Aorta (tissue), 5 donors: ENCODE measurements around the gene OR56A3. TPM values are rescaled to one million over a fixed set of nuclear protein-coding genes. Genes with fewer than 3 reads are reported as not detected.

Experiments
- ATAC-seq: fragments of 200-7000 bp; cut with Tn5 transposase; one replicate; pipeline ENCODE4 v1.9.1; 2022; ENCODE audit warnings: moderate library complexity; ENCODE audit not compliant: low FRiP score
- DNase-seq, 2 donors: peaks; one replicate each; pipeline ENCODE4 v3.0.0-alpha.2; 2020
- H3K27ac ChIP-seq, 2 donors: one replicate each; pipeline ENCODE4 v1.5.1; 2013; ENCODE audit warnings: low read length in 2 of 2, mild to moderate bottlenecking in 2 of 2, moderate library complexity in 2 of 2, control low read depth in 1 of 2, inconsistent platforms in 1 of 2, low read depth in 1 of 2
- H3K27me3 ChIP-seq, 2 donors: one replicate each; pipeline ENCODE4 v1.6.1; 2013; ENCODE audit warnings: control low read depth in 1 of 2, low read length in 1 of 2, mild to moderate bottlenecking in 1 of 2, moderate library complexity in 1 of 2; ENCODE audit not compliant: insufficient read depth in 2 of 2, control insufficient read depth in 1 of 2
- H3K36me3 ChIP-seq, 2 donors: one replicate each; pipeline ENCODE4 v1.6.1; 2013; ENCODE audit warnings: control low read depth in 1 of 2, low read length in 1 of 2, mild to moderate bottlenecking in 1 of 2; ENCODE audit not compliant: insufficient read depth in 2 of 2, control insufficient read depth in 1 of 2
- H3K4me1 ChIP-seq, 2 donors: one replicate each; pipeline ENCODE4 v1.6.1; 2013; ENCODE audit warnings: low read length in 2 of 2, control low read depth in 1 of 2, mild to moderate bottlenecking in 1 of 2, moderate library complexity in 1 of 2; ENCODE audit not compliant: insufficient read depth in 2 of 2, control insufficient read depth in 1 of 2
- H3K4me3 ChIP-seq, 2 donors: one replicate each; pipeline ENCODE4 v1.5.1; 2013; ENCODE audit warnings: low read length in 2 of 2, control low read depth in 1 of 2, mild to moderate bottlenecking in 1 of 2
- H3K9me3 ChIP-seq: one replicate; pipeline ENCODE4 v1.6.1; 2013; ENCODE audit warnings: mild to moderate bottlenecking, low read length; ENCODE audit not compliant: control insufficient read depth
- WGBS, 2 donors: extraction: QIAGEN DNeasy Blood & Tissue Kit; methylation state at CpG; one replicate each; pipeline ENCODE4 v1.1.7; 2013; 5-methylcytosine and 5-hydroxymethylcytosine counted together
- intact Hi-C, 2 donors: fragments of 100-400 bp; cut with DNase I; formaldehyde crosslinking; loops; one replicate each; pipeline versions ENCODE4 v1.14.2 to v1.15.0; 2022
- long read RNA-seq, 2 donors: library from polyadenylated mRNA; unstranded; transcript quantifications; one replicate each; pipeline ENCODE4 v2.0.0, GENCODE V29; 2020 to 2021
- polyA plus RNA-seq, 2 donors: library from polyadenylated mRNA; stranded (reverse); fragments of 200-250 nt; gene quantifications; one replicate each; pipeline ENCODE4 v1.2.3, GENCODE V29; 2013
- total RNA-seq, 2 donors: library from RNA; stranded (reverse); fragmentation: NEBNext Ultra II Directional; extraction: Animal tissue kit (Norgen Biotek cat#: 25700); gene quantifications; one replicate each; pipeline ENCODE4 v1.2.1, GENCODE V29; 2021
- donor health status: healthy with polysubstance abuse.
- donor health status: Bipolar disorder and iron deficiency.
- donor health status: DM: no; HTN: no; CAD: no.
- donor health status: DM: no; HTN: no; CAD: no.
- donor health status: DM: yes; HTN: yes; CAD: no.

The OR56A3 gene, protein sequence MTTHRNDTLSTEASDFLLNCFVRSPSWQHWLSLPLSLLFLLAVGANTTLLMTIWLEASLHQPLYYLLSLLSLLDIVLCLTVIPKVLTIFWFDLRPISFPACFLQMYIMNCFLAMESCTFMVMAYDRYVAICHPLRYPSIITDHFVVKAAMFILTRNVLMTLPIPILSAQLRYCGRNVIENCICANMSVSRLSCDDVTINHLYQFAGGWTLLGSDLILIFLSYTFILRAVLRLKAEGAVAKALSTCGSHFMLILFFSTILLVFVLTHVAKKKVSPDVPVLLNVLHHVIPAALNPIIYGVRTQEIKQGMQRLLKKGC
- total RNA-seq (not detected), polyA plus RNA-seq (not detected)
- long read RNA-seq, donor 1, partial matches to known transcripts = 0 of 1 reads
- long read RNA-seq, donor 1, other reads (novel, unspliced or antisense) = 1 of 1 reads
- long read RNA-seq, donor 2 = 0 reads

- H3K4me3 ChIP-seq = no peak within 1 kb of the TSS
- DNase-seq = no peak
- H3K36me3 ChIP-seq = no peaks in the 10 kb centered on the region
- intact Hi-C loops = no loop called here
- no peak within 1 kb of the TSS for H3K27ac ChIP-seq
- no peaks in the 10 kb centered on the region for H3K27me3 ChIP-seq
- WGBS, 2 donors = 78 to 79% methylated on average over 3 of the region's 3 CpGs
- no peaks in the 10 kb centered on the region for H3K4me1 ChIP-seq
- H3K9me3 ChIP-seq = no peaks in the 10 kb centered on the region
- no peak for ATAC-seq
Measured at GRCh38 chr11:5941951-5942350, at the start of gene OR56A3. TSS of gene OR56A3 (plus strand) at chr11:5942251. CDS start at chr11:5947347, 5,096 bp downstream.

GRCh38 chr11:5892908-5893307 lies 49.1 kb upstream of the OR56A3 start, which contains the start of gene OR52E5:
TSS of gene OR52E5 (plus strand) at chr11:5893208. CDS start at chr11:5900777, 7,569 bp downstream.
- H3K4me3 ChIP-seq = no peak within 1 kb of the TSS
- H3K36me3 ChIP-seq = no peaks in the 10 kb centered on the region
- no peak within 1 kb of the TSS for H3K27ac ChIP-seq
- H3K9me3 ChIP-seq = no peaks in the 10 kb centered on the region
- 86 to 91% methylated on average over 3 of the region's 3 CpGs for WGBS, 2 donors
- ATAC-seq = no peak
- DNase-seq = no peak
- H3K4me1 ChIP-seq = no peaks in the 10 kb centered on the region
- intact Hi-C loops = no loop called here
- no peaks in the 10 kb centered on the region for H3K27me3 ChIP-seq

DNA sequence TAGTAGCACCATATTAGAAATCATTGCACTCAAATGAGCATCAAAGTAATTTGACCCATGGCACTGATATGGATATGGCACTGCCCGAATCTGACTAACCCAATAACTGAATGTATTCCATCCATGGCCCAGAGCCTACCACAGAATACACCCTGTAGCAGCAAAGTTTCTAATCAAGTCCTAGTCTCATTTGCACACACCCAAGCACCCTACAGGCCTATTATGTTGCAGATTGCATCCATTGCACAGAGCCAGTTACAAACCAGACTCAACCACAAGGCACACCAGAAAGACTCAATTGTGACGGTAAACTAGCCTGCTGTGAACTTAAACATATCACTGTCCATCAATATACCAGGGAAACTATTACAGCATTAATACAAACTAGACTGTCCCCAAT lies 42.5 kb upstream of the OR56A3 start:
- DNase-seq = no peak
- intact Hi-C loops = no loop called here
- Histone ChIP-seq H3K4me1 (no peaks in the 10 kb centered on the region), H3K9me3 (no peaks in the 10 kb centered on the region), H3K36me3 (no peaks in the 10 kb centered on the region), H3K4me3 (no peak overlapping the region), H3K27ac (no peak overlapping the region), H3K27me3 (no peaks in the 10 kb centered on the region)
- no peak for ATAC-seq
- WGBS, 2 donors = 75 to 86% methylated on average over 2 of the region's 2 CpGs

GRCh38 chr11:5910540-5910939 lies 31.5 kb upstream of the OR56A3 start:
- Histone ChIP-seq H3K4me1 (no peaks in the 10 kb centered on the region), H3K9me3 (peaks cover 5% of the 10 kb centered on the region), H3K4me3 (no peak overlapping the region), H3K27ac (no peak overlapping the region), H3K36me3 (no peaks in the 10 kb centered on the region), H3K27me3 (no peaks in the 10 kb centered on the region)
- DNase-seq (no peak), ATAC-seq (no peak)
- WGBS, 2 donors = 61 to 66% methylated on average over 2 of the region's 2 CpGs
- intact Hi-C loops = no loop called here

DNA sequence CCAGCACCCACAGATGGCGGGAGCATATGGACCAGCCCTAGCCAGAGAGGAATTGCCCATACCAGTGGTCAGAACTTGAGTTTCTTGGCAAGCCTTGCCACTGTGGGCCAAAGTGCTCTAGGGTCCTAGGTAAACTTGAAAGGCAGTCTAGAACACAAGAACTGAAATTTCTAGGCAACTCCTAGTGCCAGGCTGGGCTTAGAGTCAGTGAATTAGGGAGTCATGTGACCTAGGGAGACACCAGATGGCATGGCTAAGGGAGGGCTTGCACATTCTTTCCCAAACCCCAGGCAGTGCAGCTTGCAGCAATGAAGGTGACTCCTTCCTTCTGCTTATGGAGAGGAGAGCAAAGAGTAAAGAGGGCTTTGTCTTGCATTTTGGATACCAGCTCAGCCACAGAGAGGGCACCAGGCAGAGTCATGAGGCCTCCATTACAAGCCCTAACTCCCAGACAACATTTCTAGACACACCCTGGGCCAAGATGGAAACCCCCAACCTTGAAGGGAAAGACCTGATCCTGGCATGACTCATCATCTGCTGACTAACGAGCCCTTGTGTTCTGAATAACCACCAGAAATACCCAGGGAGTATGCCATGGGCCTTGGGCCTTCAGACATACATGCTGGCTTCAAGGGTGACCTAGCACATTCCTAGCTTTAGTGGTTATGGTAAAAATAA lies 19.2 kb upstream of the OR56A3 start:
- WGBS, 2 donors = 54 to 72% methylated on average over 2 of the region's 2 CpGs
- intact Hi-C loops = no loop called here
- no peak overlapping the region for H3K27ac ChIP-seq
- DNase-seq (no peak), ATAC-seq (no peak)
- no peaks in the 10 kb centered on the region for H3K27me3 ChIP-seq
- no peak overlapping the region for H3K4me3 ChIP-seq
- H3K9me3 ChIP-seq = peaks cover 5% of the 10 kb centered on the region
- no peaks in the 10 kb centered on the region for H3K36me3 ChIP-seq
- H3K4me1 ChIP-seq = no peaks in the 10 kb centered on the region

GRCh38 chr11:5923427-5923776 lies 18.6 kb upstream of the OR56A3 start:
- DNase-seq (no peak), ATAC-seq (no peak)
- Histone ChIP-seq H3K4me1 (no peaks in the 10 kb centered on the region), H3K36me3 (no peaks in the 10 kb centered on the region), H3K4me3 (no peak overlapping the region), H3K27ac (no peak overlapping the region), H3K9me3 (peaks cover 5% of the 10 kb centered on the region), H3K27me3 (no peaks in the 10 kb centered on the region)
- intact Hi-C loops = no loop called here

DNA sequence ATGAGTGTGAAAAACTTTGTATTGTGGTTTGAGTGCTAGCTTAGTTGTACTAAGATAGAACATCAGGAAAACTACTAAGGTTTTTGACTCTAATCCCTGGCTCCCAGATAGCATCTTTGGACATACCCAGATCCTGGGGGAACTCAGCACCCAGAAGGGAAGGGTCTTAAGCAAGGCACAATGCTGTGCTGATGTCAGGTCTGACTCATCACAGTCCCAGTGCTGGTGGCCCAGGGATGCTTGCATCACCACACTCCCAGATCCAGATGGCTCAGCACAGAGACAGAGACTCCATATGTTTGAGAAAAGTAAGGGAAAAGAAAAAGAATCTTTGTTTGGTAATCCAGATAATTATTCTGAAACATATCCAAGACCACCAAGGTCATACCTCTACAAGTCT lies 18.3 kb upstream of the OR56A3 start:
- no peaks in the 10 kb centered on the region for H3K36me3 ChIP-seq
- ATAC-seq = no peak
- no peaks in the 10 kb centered on the region for H3K4me1 ChIP-seq
- H3K4me3 ChIP-seq = no peak overlapping the region
- H3K27ac ChIP-seq = no peak overlapping the region
- no peaks in the 10 kb centered on the region for H3K27me3 ChIP-seq
- intact Hi-C loops = no loop called here
- H3K9me3 ChIP-seq = peaks cover 5% of the 10 kb centered on the region
- no peak for DNase-seq

DNA sequence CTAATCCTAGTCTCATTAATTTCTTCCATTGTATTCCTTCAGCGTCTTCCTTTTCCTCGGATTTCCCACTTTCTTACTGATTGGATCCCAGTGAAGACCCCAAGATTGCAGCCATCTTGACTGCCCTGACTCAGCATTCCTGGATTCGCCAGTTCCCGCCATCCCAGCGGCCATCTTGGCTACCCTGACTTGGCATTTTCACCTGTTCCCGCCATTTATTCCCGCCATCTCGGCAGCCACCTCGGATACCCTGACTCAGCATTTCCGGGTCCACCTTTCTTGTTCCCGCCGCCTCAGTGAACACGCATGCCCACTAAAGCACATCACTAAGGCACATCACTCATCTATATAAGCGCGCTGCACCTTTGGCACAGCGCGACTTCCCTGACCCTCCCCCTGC lies 13.8 kb upstream of the OR56A3 start:
- 93 to 95% methylated on average over 17 of the region's 17 CpGs for WGBS, 2 donors
- DNase-seq (no peak), ATAC-seq (no peak)
- intact Hi-C loops = no loop called here
- Histone ChIP-seq H3K4me1 (no peaks in the 10 kb centered on the region), H3K36me3 (no peaks in the 10 kb centered on the region), H3K27ac (no peak overlapping the region), H3K9me3 (peaks cover 5% of the 10 kb centered on the region), H3K4me3 (no peak overlapping the region), H3K27me3 (no peaks in the 10 kb centered on the region)

DNA sequence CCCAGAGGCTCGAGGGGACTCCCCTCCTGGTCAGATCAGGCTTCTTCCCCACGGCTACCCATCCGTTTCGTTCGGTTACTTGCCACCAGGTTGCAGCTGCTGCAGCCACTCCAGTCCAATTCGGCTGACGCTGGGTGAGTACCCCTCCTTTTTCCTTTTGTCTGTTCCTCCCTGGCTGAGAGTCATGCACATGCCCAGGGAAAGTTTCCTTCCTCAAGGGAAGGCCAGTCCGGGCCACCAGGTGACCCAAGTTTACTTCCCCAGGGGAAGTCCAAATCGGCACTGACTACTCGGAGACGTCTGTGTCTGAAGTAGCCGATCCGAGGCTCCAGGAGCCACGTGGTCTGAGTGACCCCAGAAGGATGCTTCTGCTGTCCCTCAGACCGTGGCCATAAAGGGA lies 13.2 kb upstream of the OR56A3 start:
- intact Hi-C loops = no loop called here
- Histone ChIP-seq H3K4me1 (no peaks in the 10 kb centered on the region), H3K27me3 (no peaks in the 10 kb centered on the region), H3K4me3 (no peak overlapping the region), H3K27ac (no peak overlapping the region), H3K36me3 (no peaks in the 10 kb centered on the region), H3K9me3 (peaks cover under 1% of the 10 kb centered on the region)
- DNase-seq (no peak), ATAC-seq (no peak)
- 89 to 90% methylated on average over 15 of the region's 15 CpGs for WGBS, 2 donors
